ENCODE data around the gene FGF4.

Gene FGF4

GRCh38 chr11:69729252-69729651 is 45.9 kb downstream of the FGF4 start:
- H3K36me3 Mint-ChIP-seq, result no peaks in the 10 kb centered on the region
- ATAC-seq, result no peak
- H3K4me1 Mint-ChIP-seq, result no peaks in the 10 kb centered on the region
- H3K9me3 Mint-ChIP-seq, result peaks cover 7% of the 10 kb centered on the region
- no peak overlapping the region for H3K4me3 Mint-ChIP-seq
- peaks cover 90% of the 10 kb centered on the region for H3K27me3 Mint-ChIP-seq
- no peak overlapping the region for H3K27ac Mint-ChIP-seq

- peaks cover 92% of the 10 kb centered on the region for H3K27me3 Mint-ChIP-seq
- H3K27ac Mint-ChIP-seq, result no peak overlapping the region
- H3K4me3 Mint-ChIP-seq, result no peak overlapping the region
- H3K36me3 Mint-ChIP-seq, result no peaks in the 10 kb centered on the region
- no peak for ATAC-seq
- no peaks in the 10 kb centered on the region for H3K9me3 Mint-ChIP-seq
- no peaks in the 10 kb centered on the region for H3K4me1 Mint-ChIP-seq
Observed at GRCh38 chr11:69727266-69727665, 47.9 kb downstream of the FGF4 start.

- Mint-ChIP-seq H3K27ac (no peak overlapping the region), H3K27me3 (peaks cover 92% of the 10 kb centered on the region), H3K9me3 (no peaks in the 10 kb centered on the region), H3K4me3 (no peak overlapping the region), H3K4me1 (no peaks in the 10 kb centered on the region), H3K36me3 (no peaks in the 10 kb centered on the region)
- no peak for ATAC-seq
Observed at GRCh38 chr11:69726481-69726880, 48.7 kb downstream of the FGF4 start.

GRCh38 chr11:69726019-69726418 is 49.1 kb downstream of the FGF4 start:
- Mint-ChIP-seq H3K27ac (no peak overlapping the region), H3K4me3 (no peak overlapping the region), H3K4me1 (peaks cover 4% of the 10 kb centered on the region), H3K36me3 (no peaks in the 10 kb centered on the region), H3K9me3 (no peaks in the 10 kb centered on the region), H3K27me3 (peaks cover 92% of the 10 kb centered on the region)
- no peak for ATAC-seq

- H3K27me3 Mint-ChIP-seq, result peaks cover 88% of the 10 kb centered on the region
- peaks cover 21% of the 10 kb centered on the region for H3K4me1 Mint-ChIP-seq
- no peak for ATAC-seq
- no peak overlapping the region for H3K27ac Mint-ChIP-seq
- H3K36me3 Mint-ChIP-seq, result no peaks in the 10 kb centered on the region
- H3K4me3 Mint-ChIP-seq, result no peak overlapping the region
- no peaks in the 10 kb centered on the region for H3K9me3 Mint-ChIP-seq
Observed at GRCh38 chr11:69721745-69722144, 53.4 kb downstream of the FGF4 start.

GRCh38 chr11:69721106-69721505 is 54.0 kb downstream of the FGF4 start:
- no peaks in the 10 kb centered on the region for H3K36me3 Mint-ChIP-seq
- H3K27me3 Mint-ChIP-seq, result peaks cover 82% of the 10 kb centered on the region

More at GRCh38 chr11:69721106-69721505, 54.0 kb downstream of the FGF4 start:
- Mint-ChIP-seq H3K27ac (no peak overlapping the region), H3K9me3 (no peaks in the 10 kb centered on the region), H3K4me3 (no peak overlapping the region), H3K4me1 (peaks cover 21% of the 10 kb centered on the region)
- no peak for ATAC-seq
